ENCODE results near the gene UBE4A. TPM values are rescaled to one million over a fixed set of nuclear protein-coding genes. Genes with fewer than 3 reads are reported as not detected.

The UBE4A gene
- total and polyA plus RNA-seq, 2 donors (not counting 3 experiments of a cell fraction or from before 2014, with no cell fraction given): 13.3 to 40.2 TPM

GRCh38 chr11:118314988-118315411 lies 44.4 kb upstream of the UBE4A start:
- H3K27ac ChIP-seq (ENCODE audit: insufficient read depth, low read depth, low read length): no peak overlapping the region
- ChIA-PET CTCF (interaction anchor here (0.9 kb wide), 1 partner anchor 116 kb away, joined by 3 read pairs; no protein-coding TSS in a partner anchor), POLR2A (no interaction called here)
- no peaks in the 10 kb centered on the region for H3K79me2 ChIP-seq (ENCODE audit: control insufficient read depth, insufficient read depth, low read length)
- no peak overlapping the region for H3K4me2 ChIP-seq (ENCODE audit: insufficient read depth, low read length)
- H3K4me3 ChIP-seq (replicated peaks in 1 of 3; ENCODE audit: insufficient read depth in 1 of 3, low read depth in 1 of 3, low read length in 3 of 3): no peak overlapping the region
- no peak overlapping the region for H3K9ac ChIP-seq (replicated peaks; ENCODE audit: extremely low read depth, insufficient read depth, low read length)
- dilution Hi-C loops (cut with MboI; ENCODE audit: extremely low pct_ligation_motif_present, low sequenced_read_pairs) (no loop called here), intact Hi-C loops (cut with micrococcal nuclease) (no loop called here)
- H2AFZ ChIP-seq (ENCODE audit: low read depth, low read length): no peak overlapping the region
- no TSS peak for BruUV-seq (replicated peaks)
- no peak for TF ChIP-seq JUN (IDR thresholded peaks at IDR 0.05; ENCODE audit: borderline replicate concordance, insufficient read depth, insufficient read length, low read depth)
- TF ChIP-seq POLR2A (IDR thresholded peaks at IDR 0.05; ENCODE audit: low read depth, low read length): no peak
- no peak for TF ChIP-seq GATA2 (IDR thresholded peaks at IDR 0.05; ENCODE audit: insufficient read depth, insufficient read length, low read depth, low read length)
- DNase-seq (ENCODE audit: low read depth, low spot score) (no peak), FAIRE-seq (no peak)
- no peaks in the 10 kb centered on the region for H3K9me1 ChIP-seq (replicated peaks; ENCODE audit: control insufficient read depth, extremely low read depth, insufficient read depth, low read length)
- H3K4me1 ChIP-seq (ENCODE audit: control insufficient read depth, extremely low read depth, insufficient read depth, low read length): no peaks in the 10 kb centered on the region
- H3K27me3 ChIP-seq (ENCODE audit: control insufficient read depth in 2 of 2, insufficient read depth in 2 of 2, low read length in 2 of 2): peaks cover 7 to 18% of the 10 kb centered on the region in 2 experiments
- H3K36me3 ChIP-seq (ENCODE audit: control insufficient read depth in 2 of 2, extremely low read depth in 1 of 2, insufficient read depth in 2 of 2, low read length in 2 of 2): no peaks in the 10 kb centered on the region
- peaks cover 2% of the 10 kb centered on the region for H4K20me1 ChIP-seq (replicated peaks; ENCODE audit: control insufficient read depth, extremely low read depth, insufficient read depth, low read length)
- no peaks in the 10 kb centered on the region for H3K9me3 ChIP-seq (replicated peaks; ENCODE audit: control insufficient read depth, insufficient read depth, low read length)

GRCh38 chr11:118318124-118318523 lies 41.3 kb upstream of the UBE4A start:
- H3K4me2 ChIP-seq (ENCODE audit: insufficient read depth, low read length): no peak overlapping the region
- no peak for TF ChIP-seq GATA2 (IDR thresholded peaks at IDR 0.05; ENCODE audit: insufficient read depth, insufficient read length, low read depth, low read length)
- TF ChIP-seq JUN (IDR thresholded peaks at IDR 0.05; ENCODE audit: borderline replicate concordance, insufficient read depth, insufficient read length, low read depth): no peak
- no peak for TF ChIP-seq MYC (IDR thresholded peaks at IDR 0.05; ENCODE audit: low read depth, low read length)
- no peak for TF ChIP-seq POLR2AphosphoS5 (IDR thresholded peaks at IDR 0.05; ENCODE audit: insufficient read depth, low read depth, low read length)
- TF ChIP-seq FOS (IDR thresholded peaks at IDR 0.05; ENCODE audit: borderline replicate concordance, insufficient read depth, low read length): no peak
- no peak for TF ChIP-seq EZH2 (IDR thresholded peaks at IDR 0.05; ENCODE audit: borderline replicate concordance, low read depth, low read length, severe bottlenecking)
- no peak for TF ChIP-seq CTCF (IDR thresholded peaks at IDR 0.05; ENCODE audit: extremely low read depth in 1 of 2, insufficient read depth in 1 of 2, low read depth in 1 of 2, low read length in 2 of 2)
- TF ChIP-seq POLR2A (IDR thresholded peaks at IDR 0.05; ENCODE audit: low read depth, low read length): no peak
- TF ChIP-seq MAX (IDR thresholded peaks at IDR 0.05; ENCODE audit: insufficient read depth, insufficient read length): no peak
- no peak overlapping the region for H2AFZ ChIP-seq (ENCODE audit: low read depth, low read length)
- no peaks in the 10 kb centered on the region for H3K36me3 ChIP-seq (ENCODE audit: control insufficient read depth in 2 of 2, extremely low read depth in 1 of 2, insufficient read depth in 2 of 2, low read length in 2 of 2)
- peaks cover 2% of the 10 kb centered on the region for H4K20me1 ChIP-seq (replicated peaks; ENCODE audit: control insufficient read depth, extremely low read depth, insufficient read depth, low read length)
- no TSS peak for BruUV-seq (replicated peaks)
- no peak overlapping the region for H3K4me3 ChIP-seq (replicated peaks in 1 of 3; ENCODE audit: insufficient read depth in 1 of 3, low read depth in 1 of 3, low read length in 3 of 3)
- no peaks in the 10 kb centered on the region for H3K4me1 ChIP-seq (ENCODE audit: control insufficient read depth, extremely low read depth, insufficient read depth, low read length)
- H3K9ac ChIP-seq (replicated peaks; ENCODE audit: extremely low read depth, insufficient read depth, low read length): no peak overlapping the region
- DNase-seq (ENCODE audit: low read depth, low spot score) (no peak), FAIRE-seq (no peak)
- H3K27ac ChIP-seq (ENCODE audit: insufficient read depth, low read depth, low read length): no peak overlapping the region
- no peaks in the 10 kb centered on the region for H3K79me2 ChIP-seq (ENCODE audit: control insufficient read depth, insufficient read depth, low read length)
- no peaks in the 10 kb centered on the region for H3K9me1 ChIP-seq (replicated peaks; ENCODE audit: control insufficient read depth, extremely low read depth, insufficient read depth, low read length)
- H3K9me3 ChIP-seq (replicated peaks; ENCODE audit: control insufficient read depth, insufficient read depth, low read length): no peaks in the 10 kb centered on the region
- dilution Hi-C loops (cut with MboI; ENCODE audit: extremely low pct_ligation_motif_present, low sequenced_read_pairs) (no loop called here), intact Hi-C loops (cut with micrococcal nuclease) (no loop called here)
- ChIA-PET POLR2A (interaction anchor here (0.7 kb wide), 1 partner anchor 39 kb away, joined by 7 read pairs; no protein-coding TSS in a partner anchor), CTCF (interaction anchor here (1.4 kb wide), 1 partner anchor 22 kb away, joined by 8 read pairs; no protein-coding TSS in a partner anchor)
- peaks cover 9 to 14% of the 10 kb centered on the region in 2 experiments for H3K27me3 ChIP-seq (ENCODE audit: control insufficient read depth in 2 of 2, insufficient read depth in 2 of 2, low read length in 2 of 2)

All from endothelial cell of umbilical vein (primary cell).